Heart left ventricle (tissue), 16 donors: ENCODE results near the gene DLG1. TPM values are rescaled to one million over a fixed set of nuclear protein-coding genes. Genes with fewer than 3 reads are reported as not detected.
A peak's percentile ranks its signal among the peaks of the same experiment; 100 is the strongest.

Source experiments
- ATAC-seq, 4 donors: fragments of 200-7000 bp; cut with Tn5 transposase; one replicate each; pipeline ENCODE4 v1.9.1; 2020 to 2022; ENCODE audit warnings: moderate library complexity in 4 of 4, mild to moderate bottlenecking in 3 of 4, moderate number of reproducible peaks in 1 of 4
- DNase-seq, 5 donors: peaks; one replicate each; pipeline ENCODE4 v3.0.0-alpha.2; 2020
- H3K27ac ChIP-seq, 12 donors: fragments of 200-600 bp; sonication (generic) in 4 of 12; one replicate each; pipeline versions ENCODE4 v1.5.0 to v1.8.0; 2016 to 2022; ENCODE audit warnings: mild to moderate bottlenecking in 2 of 12
- H3K27me3 ChIP-seq, 9 donors: fragments of 200-600 bp; sonication (generic) in 2 of 9; one replicate each; pipeline versions ENCODE4 v1.5.1 to v1.8.0; 2016 to 2022; ENCODE audit warnings: mild to moderate bottlenecking in 3 of 9
- H3K36me3 ChIP-seq, 9 donors: fragments of 200-600 bp; sonication (generic) in 2 of 9; one replicate each; pipeline versions ENCODE4 v1.5.0 to v1.8.0; 2018 to 2022; ENCODE audit warnings: mild to moderate bottlenecking in 2 of 9
- H3K4me1 ChIP-seq, 12 donors: fragments of 200-600 bp; sonication (generic) in 4 of 12; one replicate each; pipeline versions ENCODE4 v1.5.0 to v1.8.0; 2016 to 2022; ENCODE audit warnings: mild to moderate bottlenecking in 3 of 12
- H3K4me3 ChIP-seq, 12 donors: fragments of 200-600 bp; sonication (generic) in 4 of 12; one replicate each; pipeline versions ENCODE4 v1.5.0 to v1.8.0; 2017 to 2022; ENCODE audit warnings: mild to moderate bottlenecking in 9 of 12, moderate library complexity in 4 of 12
- H3K9me3 ChIP-seq, 12 donors: fragments of 200-600 bp; sonication (generic) in 4 of 12; one replicate each; pipeline versions ENCODE4 v1.5.0 to v1.8.0; 2016 to 2022; ENCODE audit warnings: mild to moderate bottlenecking in 1 of 12
- POLR2A ChIP-seq, 2 donors: fragments of 450-650 bp; IDR thresholded peaks; one replicate each; pipeline ENCODE4 v1.6.1; 2017; ENCODE audit warnings: antibody characterized with exemption in 2 of 2, mild to moderate bottlenecking in 2 of 2, moderate library complexity in 2 of 2
- WGBS, 4 donors: extraction: QIAGEN DNeasy Blood & Tissue Kit in 2 of 4; methylation state at CpG; one replicate each; pipeline versions ENCODE4 v1.1.5 to v1.1.7; 2013 to 2018; 5-methylcytosine and 5-hydroxymethylcytosine counted together
- intact Hi-C, 10 donors: fragments of 100-400 bp; cut with DNase I; formaldehyde crosslinking; loops; one replicate each; pipeline versions ENCODE4 v1.11.1 to v1.14.2; 2022
- polyA plus RNA-seq, 2 donors: library from polyadenylated mRNA; stranded (reverse); fragments of 200-250 nt; gene quantifications; one replicate each; pipeline ENCODE4 v1.2.3, GENCODE V29; 2013
- total RNA-seq, 9 donors: library from RNA; depleted of rRNA in 2 of 9; stranded (reverse); fragments of >200 nt in 2 of 9; fragmentation: NEBNext Ultra II Directional in 3 of 9; extraction: Animal tissue kit (Norgen Biotek cat#: 25700) in 3 of 9; gene quantifications; one replicate each; pipeline versions ENCODE4 v1.1.0 to v1.2.4, GENCODE V29; 2016 to 2023
- TF ChIP-seq, protein P1 (sequence below), 12 donors: fragments of 200-600 bp; sonication (generic) in 4 of 12; IDR thresholded peaks; one replicate each; pipeline versions ENCODE4 v1.5.0 to v1.8.0; 2018 to 2022; ENCODE audit warnings: antibody characterized with exemption in 12 of 12, mild to moderate bottlenecking in 5 of 12
- donor health status: ischemic (EF 13 %, LVEDD 7.1; RV severe dilation, severe dysfunction).
- donor health status: healthy with polysubstance abuse.
- donor health status: DM: no; HTN: yes; CAD: no.
- donor health status: DM: no; HTN: no; CAD: no.
- donor health status: ischemic (EF 25% LVEDD 6.9; RV normal size, moderate dysfunction).
- donor health status: ischemic (EF 25% LVEDD 5.7; RV mildly dilated, moderate dysfunction).
- donor health status: healthy.
- donor health status: DM: yes; HTN: yes; CAD: no.
- donor health status: ischemic (EF 35%, LVEDD 5.7; RV mildly dilated, moderate dysfunction).
- donor health status: nonischemic (EF 11% LVEDD 7.7; RV severe dilation, severe dysfunction).
- donor health status: DM: yes; HTN: yes; CAD: no.
- donor health status: PGD.
- donor health status: ischemic (EF 29% LVEDD 5.4; RV normal size, mild dysfunction).
- donor health status: nonischemic (EF 23%, LVEDD 6.1; RV moderate dilation, normal function).

The DLG1 gene
- total and polyA plus RNA-seq, 11 donors, result 17.4 to 151 (median 63.6) TPM

DNA sequence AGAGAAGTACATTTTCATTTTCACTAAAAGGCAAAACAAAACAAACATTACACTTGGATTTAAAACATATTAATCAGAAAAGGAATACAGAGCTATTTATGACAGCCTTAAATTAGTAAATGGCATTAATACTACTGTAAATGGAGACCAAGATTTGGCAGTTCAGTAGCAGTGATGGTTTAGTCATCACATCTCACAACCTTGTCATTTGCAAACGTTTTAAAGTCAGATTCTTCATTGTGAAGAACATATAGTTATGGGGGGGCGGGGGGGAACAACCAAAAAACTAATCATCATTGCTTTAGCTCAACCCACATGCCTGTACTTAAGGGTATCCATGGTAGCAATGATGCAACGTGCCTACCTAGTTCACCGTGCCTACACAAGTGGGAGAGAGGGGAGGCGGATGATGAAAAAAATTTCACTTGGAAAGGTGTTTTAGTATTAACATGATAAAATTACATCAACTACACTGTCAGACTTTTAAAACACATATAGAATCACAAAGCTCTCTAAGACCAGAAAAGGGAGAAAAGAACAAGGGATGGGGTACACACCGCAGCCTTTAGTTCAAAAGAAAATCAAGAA is 40.1 kb downstream of the DLG1 start:
- Histone ChIP-seq H3K4me3 (no peak overlapping the region), H3K27me3 (no peaks in the 10 kb centered on the region), H3K4me1 (peaks cover 0 to 39% (median 20%) of the 10 kb centered on the region in 12 donors), H3K9me3 (no peaks in the 10 kb centered on the region), H3K27ac (no peak overlapping the region), H3K36me3 (peaks cover 0 to 2% (median 0%) of the 10 kb centered on the region in 9 donors)
- ATAC-seq (no peak), DNase-seq (no peak)
- intact Hi-C loops, result loop anchor here in 7 of 10 donors (2.0 to 10.0 kb wide), 5 partner anchors 194 to 254 kb away; no protein-coding TSS in a partner anchor
- 55 to 65% (median 63%) methylated on average over 6 of the region's 6 CpGs for WGBS, 4 donors
- TF ChIP-seq POLR2A (IDR thresholded peaks at IDR 0.05), result no peak
- TF ChIP-seq, protein P1, sequence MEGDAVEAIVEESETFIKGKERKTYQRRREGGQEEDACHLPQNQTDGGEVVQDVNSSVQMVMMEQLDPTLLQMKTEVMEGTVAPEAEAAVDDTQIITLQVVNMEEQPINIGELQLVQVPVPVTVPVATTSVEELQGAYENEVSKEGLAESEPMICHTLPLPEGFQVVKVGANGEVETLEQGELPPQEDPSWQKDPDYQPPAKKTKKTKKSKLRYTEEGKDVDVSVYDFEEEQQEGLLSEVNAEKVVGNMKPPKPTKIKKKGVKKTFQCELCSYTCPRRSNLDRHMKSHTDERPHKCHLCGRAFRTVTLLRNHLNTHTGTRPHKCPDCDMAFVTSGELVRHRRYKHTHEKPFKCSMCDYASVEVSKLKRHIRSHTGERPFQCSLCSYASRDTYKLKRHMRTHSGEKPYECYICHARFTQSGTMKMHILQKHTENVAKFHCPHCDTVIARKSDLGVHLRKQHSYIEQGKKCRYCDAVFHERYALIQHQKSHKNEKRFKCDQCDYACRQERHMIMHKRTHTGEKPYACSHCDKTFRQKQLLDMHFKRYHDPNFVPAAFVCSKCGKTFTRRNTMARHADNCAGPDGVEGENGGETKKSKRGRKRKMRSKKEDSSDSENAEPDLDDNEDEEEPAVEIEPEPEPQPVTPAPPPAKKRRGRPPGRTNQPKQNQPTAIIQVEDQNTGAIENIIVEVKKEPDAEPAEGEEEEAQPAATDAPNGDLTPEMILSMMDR (IDR thresholded peaks at IDR 0.05), result no peak

DNA sequence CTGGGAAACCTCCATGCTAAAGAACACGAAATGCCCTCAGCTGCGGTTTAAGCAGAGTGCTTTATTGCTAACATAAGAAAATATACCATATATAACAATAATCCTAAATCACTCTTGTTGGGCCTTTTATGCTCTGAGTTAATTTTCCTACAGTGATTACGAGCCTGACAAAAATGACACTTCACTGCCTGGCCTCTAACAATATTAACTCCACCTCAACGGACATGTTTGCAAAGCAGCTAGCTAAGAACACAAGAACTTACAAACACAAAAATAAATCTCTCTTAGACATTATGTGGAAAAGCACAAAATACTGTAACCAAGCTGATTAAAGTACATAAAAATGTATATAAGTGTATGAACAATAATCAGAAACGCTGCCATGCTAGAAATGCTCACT is 40.7 kb downstream of the DLG1 start:
- Histone ChIP-seq H3K4me1 (peaks cover 0 to 39% (median 20%) of the 10 kb centered on the region in 12 donors), H3K9me3 (no peaks in the 10 kb centered on the region), H3K36me3 (no peaks in the 10 kb centered on the region), H3K4me3 (no peak overlapping the region), H3K27ac (no peak overlapping the region), H3K27me3 (no peaks in the 10 kb centered on the region)
- TF ChIP-seq POLR2A (IDR thresholded peaks at IDR 0.05), result no peak
- TF ChIP-seq, protein P1 (IDR thresholded peaks at IDR 0.05), result no peak
- ATAC-seq (no peak), DNase-seq (no peak)
- intact Hi-C loops, result loop anchor here (1.0 to 10.0 kb wide), 8 partner anchors 195 to 255 kb away; no protein-coding TSS in a partner anchor
- 77 to 85% (median 81%) methylated on average over 5 of the region's 5 CpGs for WGBS, 4 donors

DNA sequence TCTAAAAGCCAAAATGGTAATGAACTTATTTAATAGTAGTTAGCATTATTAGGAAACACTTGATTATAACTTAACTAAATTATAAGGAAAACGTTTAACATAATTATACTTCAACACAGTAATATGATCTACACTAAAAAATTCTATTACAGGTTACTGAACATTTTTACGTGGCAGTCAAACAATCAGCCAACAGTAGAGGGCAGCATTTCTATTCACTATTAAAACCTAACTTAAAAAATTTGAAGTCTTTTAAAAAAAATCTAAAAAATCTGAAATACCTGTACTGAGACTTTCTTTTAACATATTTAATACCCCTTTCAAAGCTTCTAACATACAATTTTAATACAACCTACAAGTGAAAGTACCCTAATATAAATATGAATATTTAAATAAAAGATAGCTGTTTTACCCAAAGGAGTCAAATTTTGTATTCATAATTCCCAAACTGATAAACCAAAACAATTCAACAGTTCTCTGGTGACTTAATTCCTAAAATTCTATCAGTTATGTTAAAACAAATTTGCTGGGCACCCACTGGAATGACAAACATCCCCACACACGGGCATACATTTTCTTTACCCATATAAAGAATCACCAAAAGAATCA is 41.5 kb downstream of the DLG1 start:
- no peak for TF ChIP-seq POLR2A (IDR thresholded peaks at IDR 0.05)
- TF ChIP-seq, protein P1 (IDR thresholded peaks at IDR 0.05), result peak; percentile 61 to 83 (median 74)
- Histone ChIP-seq H3K36me3 (no peaks in the 10 kb centered on the region), H3K4me3 (no peak overlapping the region), H3K9me3 (no peaks in the 10 kb centered on the region), H3K27me3 (no peaks in the 10 kb centered on the region), H3K27ac (no peak overlapping the region), H3K4me1 (peaks cover 0 to 39% (median 20%) of the 10 kb centered on the region in 12 donors)
- intact Hi-C loops, result loop anchor here (1.0 to 10.0 kb wide), 8 partner anchors 195 to 255 kb away; no protein-coding TSS in a partner anchor
- ATAC-seq, result no peak
- DNase-seq, result peak in 1 of 5 donors; percentile 10
- 19 to 28% (median 21%) methylated on average over 3 of the region's 3 CpGs for WGBS, 4 donors

DNA sequence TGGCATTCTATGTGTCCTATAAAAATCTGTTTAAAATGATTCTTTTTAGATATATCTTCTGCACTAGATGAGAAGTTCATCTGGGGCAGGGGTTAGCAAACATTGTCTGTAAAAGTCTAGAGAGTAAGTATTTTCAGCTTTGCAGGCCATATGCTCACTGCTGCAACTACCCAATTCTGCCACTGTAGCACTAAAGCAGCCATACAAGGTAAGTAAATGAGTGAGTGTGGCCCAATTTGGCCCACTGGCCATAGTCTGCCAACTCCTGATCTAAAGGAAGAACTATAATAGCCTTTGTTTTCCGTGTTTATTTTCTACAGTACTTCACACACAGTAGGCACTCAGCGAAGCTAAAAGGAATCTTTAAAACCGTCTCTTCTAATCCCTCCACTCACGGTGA is 42.3 kb downstream of the DLG1 start:
- peaks cover 0 to 39% (median 20%) of the 10 kb centered on the region in 12 donors for H3K4me1 ChIP-seq
- H3K27me3 ChIP-seq, result no peaks in the 10 kb centered on the region
- peak in 1 of 4 donors; percentile 21 for ATAC-seq
- TF ChIP-seq POLR2A (IDR thresholded peaks at IDR 0.05), result no peak
- TF ChIP-seq, protein P1 (IDR thresholded peaks at IDR 0.05), result no peak
- no peak overlapping the region for H3K4me3 ChIP-seq
- WGBS, 4 donors, result 77 to 84% (median 83%) methylated on average over 4 of the region's 4 CpGs
- DNase-seq, result no peak
- H3K27ac ChIP-seq, result no peak overlapping the region
- no peaks in the 10 kb centered on the region for H3K36me3 ChIP-seq
- intact Hi-C loops, result loop anchor here in 9 of 10 donors (2.0 to 10.0 kb wide), 6 partner anchors 196 to 256 kb away; no protein-coding TSS in a partner anchor
- H3K9me3 ChIP-seq, result no peaks in the 10 kb centered on the region
